ENCODE measurements around the gene CHRNA3. TPM values are rescaled to one million over a fixed set of nuclear protein-coding genes. Genes with fewer than 3 reads are reported as not detected.

Gene CHRNA3
- total RNA-seq, 1 donor from 2014 or later = 0.38 TPM

GRCh38 chr15:78598348-78598747, 22.4 kb downstream of the CHRNA3 start:
- no peaks in the 10 kb centered on the region for H3K27me3 Mint-ChIP-seq (ENCODE audit: unreplicated experiment)
- no peaks in the 10 kb centered on the region for H3K9me3 Mint-ChIP-seq (ENCODE audit: unreplicated experiment)
- DNase-seq (ENCODE audit: extremely low spot score, unreplicated experiment) = no peak
- TF ChIP-seq, protein P1, sequence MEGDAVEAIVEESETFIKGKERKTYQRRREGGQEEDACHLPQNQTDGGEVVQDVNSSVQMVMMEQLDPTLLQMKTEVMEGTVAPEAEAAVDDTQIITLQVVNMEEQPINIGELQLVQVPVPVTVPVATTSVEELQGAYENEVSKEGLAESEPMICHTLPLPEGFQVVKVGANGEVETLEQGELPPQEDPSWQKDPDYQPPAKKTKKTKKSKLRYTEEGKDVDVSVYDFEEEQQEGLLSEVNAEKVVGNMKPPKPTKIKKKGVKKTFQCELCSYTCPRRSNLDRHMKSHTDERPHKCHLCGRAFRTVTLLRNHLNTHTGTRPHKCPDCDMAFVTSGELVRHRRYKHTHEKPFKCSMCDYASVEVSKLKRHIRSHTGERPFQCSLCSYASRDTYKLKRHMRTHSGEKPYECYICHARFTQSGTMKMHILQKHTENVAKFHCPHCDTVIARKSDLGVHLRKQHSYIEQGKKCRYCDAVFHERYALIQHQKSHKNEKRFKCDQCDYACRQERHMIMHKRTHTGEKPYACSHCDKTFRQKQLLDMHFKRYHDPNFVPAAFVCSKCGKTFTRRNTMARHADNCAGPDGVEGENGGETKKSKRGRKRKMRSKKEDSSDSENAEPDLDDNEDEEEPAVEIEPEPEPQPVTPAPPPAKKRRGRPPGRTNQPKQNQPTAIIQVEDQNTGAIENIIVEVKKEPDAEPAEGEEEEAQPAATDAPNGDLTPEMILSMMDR (IDR thresholded peaks at IDR 0.05) = no peak
- no peak overlapping the region for H3K4me3 Mint-ChIP-seq (ENCODE audit: unreplicated experiment)
- H3K36me3 Mint-ChIP-seq (ENCODE audit: unreplicated experiment) = no peaks in the 10 kb centered on the region
- no peak overlapping the region for H3K27ac Mint-ChIP-seq (ENCODE audit: unreplicated experiment)
- no peaks in the 10 kb centered on the region for H3K4me1 Mint-ChIP-seq (ENCODE audit: unreplicated experiment)

GRCh38 chr15:78597583-78597982, 23.2 kb downstream of the CHRNA3 start:
- Mint-ChIP-seq H3K27ac (ENCODE audit: unreplicated experiment) (no peak overlapping the region), H3K36me3 (ENCODE audit: unreplicated experiment) (no peaks in the 10 kb centered on the region), H3K4me1 (ENCODE audit: unreplicated experiment) (no peaks in the 10 kb centered on the region), H3K4me3 (ENCODE audit: unreplicated experiment) (no peak overlapping the region), H3K27me3 (ENCODE audit: unreplicated experiment) (no peaks in the 10 kb centered on the region), H3K9me3 (ENCODE audit: unreplicated experiment) (no peaks in the 10 kb centered on the region)
- TF ChIP-seq, protein P1 (IDR thresholded peaks at IDR 0.05) = no peak
- no peak for DNase-seq (ENCODE audit: extremely low spot score, unreplicated experiment)

- Mint-ChIP-seq H3K27me3 (ENCODE audit: unreplicated experiment) (peaks cover 2% of the 10 kb centered on the region), H3K36me3 (ENCODE audit: unreplicated experiment) (no peaks in the 10 kb centered on the region), H3K27ac (ENCODE audit: unreplicated experiment) (no peak overlapping the region), H3K4me1 (ENCODE audit: unreplicated experiment) (no peaks in the 10 kb centered on the region), H3K4me3 (ENCODE audit: unreplicated experiment) (no peak overlapping the region), H3K9me3 (ENCODE audit: unreplicated experiment) (no peaks in the 10 kb centered on the region)
- no peak for DNase-seq (ENCODE audit: extremely low spot score, unreplicated experiment)
- TF ChIP-seq, protein P1 (IDR thresholded peaks at IDR 0.05) = no peak
These were observed 45.9 kb downstream of the CHRNA3 start for GRCh38 chr15:78574944-78575343.

GRCh38 chr15:78573416-78573815, 47.4 kb downstream of the CHRNA3 start:
- Mint-ChIP-seq H3K4me3 (ENCODE audit: unreplicated experiment) (no peak overlapping the region), H3K36me3 (ENCODE audit: unreplicated experiment) (no peaks in the 10 kb centered on the region), H3K27me3 (ENCODE audit: unreplicated experiment) (peaks cover 2% of the 10 kb centered on the region), H3K9me3 (ENCODE audit: unreplicated experiment) (no peaks in the 10 kb centered on the region), H3K27ac (ENCODE audit: unreplicated experiment) (no peak overlapping the region), H3K4me1 (ENCODE audit: unreplicated experiment) (no peaks in the 10 kb centered on the region)
- TF ChIP-seq, protein P1 (IDR thresholded peaks at IDR 0.05) = no peak
- DNase-seq (ENCODE audit: extremely low spot score, unreplicated experiment) = no peak

- Mint-ChIP-seq H3K4me1 (ENCODE audit: unreplicated experiment) (peaks cover 3% of the 10 kb centered on the region), H3K27me3 (ENCODE audit: unreplicated experiment) (peaks cover 8% of the 10 kb centered on the region), H3K4me3 (ENCODE audit: unreplicated experiment) (no peak overlapping the region), H3K27ac (ENCODE audit: unreplicated experiment) (no peak overlapping the region), H3K9me3 (ENCODE audit: unreplicated experiment) (no peaks in the 10 kb centered on the region), H3K36me3 (ENCODE audit: unreplicated experiment) (no peaks in the 10 kb centered on the region)
- TF ChIP-seq, protein P1 (IDR thresholded peaks at IDR 0.05) = no peak
- no peak for DNase-seq (ENCODE audit: extremely low spot score, unreplicated experiment)
These were observed 49.4 kb downstream of the CHRNA3 start for GRCh38 chr15:78571382-78571781.
